Activated T-cell treated with anti-CD3 and anti-CD28 coated beads for 24 hours (primary cell): ENCODE results near the gene CHST3.
"Not testable (repeated sequence)": the region's sequence is repeated elsewhere in the genome, so short reads cannot be mapped to it uniquely, and the experiment has no call there.

Experiments
- DNase-seq: peaks from one replicate; pipeline ENCODE4 v3.0.0-alpha.2; 2020; ENCODE audit warnings: low read depth

The CHST3 gene, protein sequence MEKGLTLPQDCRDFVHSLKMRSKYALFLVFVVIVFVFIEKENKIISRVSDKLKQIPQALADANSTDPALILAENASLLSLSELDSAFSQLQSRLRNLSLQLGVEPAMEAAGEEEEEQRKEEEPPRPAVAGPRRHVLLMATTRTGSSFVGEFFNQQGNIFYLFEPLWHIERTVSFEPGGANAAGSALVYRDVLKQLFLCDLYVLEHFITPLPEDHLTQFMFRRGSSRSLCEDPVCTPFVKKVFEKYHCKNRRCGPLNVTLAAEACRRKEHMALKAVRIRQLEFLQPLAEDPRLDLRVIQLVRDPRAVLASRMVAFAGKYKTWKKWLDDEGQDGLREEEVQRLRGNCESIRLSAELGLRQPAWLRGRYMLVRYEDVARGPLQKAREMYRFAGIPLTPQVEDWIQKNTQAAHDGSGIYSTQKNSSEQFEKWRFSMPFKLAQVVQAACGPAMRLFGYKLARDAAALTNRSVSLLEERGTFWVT

DNA sequence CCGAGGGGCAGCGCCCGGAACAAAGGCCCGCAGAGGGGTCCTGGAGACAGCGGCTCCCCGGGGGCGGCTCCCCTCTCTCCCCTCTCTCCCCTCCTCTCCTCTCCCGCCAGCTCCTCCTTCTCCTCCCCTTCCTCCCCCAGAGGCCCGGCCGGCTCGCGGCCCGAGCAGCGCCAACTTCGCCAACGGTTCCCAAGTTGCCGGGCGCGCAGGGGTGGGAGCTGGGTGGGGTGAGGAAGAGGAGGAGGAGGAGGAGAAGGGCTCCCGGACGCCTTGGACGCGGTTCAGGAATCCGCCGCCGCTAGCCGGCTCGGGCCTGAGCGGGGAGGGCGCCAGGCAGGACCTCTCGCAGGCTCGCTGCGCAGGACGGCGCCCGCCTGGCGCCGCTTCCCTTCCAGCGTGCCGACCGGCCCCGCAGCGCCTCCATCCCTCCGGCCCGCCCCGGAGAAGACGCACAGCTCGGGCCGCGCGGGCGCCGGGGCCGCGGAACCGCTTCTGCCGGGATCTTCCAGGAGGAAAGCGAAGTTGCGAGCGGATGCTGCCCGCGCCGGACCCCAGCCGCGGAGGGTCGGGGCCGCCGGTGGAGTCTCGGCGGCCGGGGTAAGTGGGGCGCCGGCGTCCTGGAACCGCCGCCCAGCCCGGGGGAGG, at the start of gene CHST3:
CHST3 (plus strand) TSS at position 298 of the 645 bp plus-strand sequence. CDS start 41,448 bp downstream, outside the sequence.
- DNase-seq = no peak

DNA sequence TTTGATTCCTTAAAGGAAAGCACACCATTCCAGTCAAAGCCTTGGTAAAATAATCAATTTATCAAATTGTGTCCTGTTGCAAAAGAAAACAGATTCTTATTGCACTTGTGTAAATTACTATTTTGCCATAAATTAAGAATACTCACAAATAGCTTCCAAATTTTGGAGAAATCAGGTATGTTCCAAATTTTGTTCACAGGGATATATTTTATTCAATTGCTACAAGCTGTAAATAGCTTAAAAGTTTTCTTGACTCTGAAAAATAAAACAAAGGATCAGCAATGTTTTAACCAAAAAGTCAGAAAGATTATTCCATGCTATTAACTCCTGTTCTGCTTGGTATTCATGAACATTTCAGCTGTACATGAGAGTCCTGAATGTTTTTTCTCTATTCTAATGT, 47.4 kb upstream of the CHST3 start:
- no peak for DNase-seq

DNA sequence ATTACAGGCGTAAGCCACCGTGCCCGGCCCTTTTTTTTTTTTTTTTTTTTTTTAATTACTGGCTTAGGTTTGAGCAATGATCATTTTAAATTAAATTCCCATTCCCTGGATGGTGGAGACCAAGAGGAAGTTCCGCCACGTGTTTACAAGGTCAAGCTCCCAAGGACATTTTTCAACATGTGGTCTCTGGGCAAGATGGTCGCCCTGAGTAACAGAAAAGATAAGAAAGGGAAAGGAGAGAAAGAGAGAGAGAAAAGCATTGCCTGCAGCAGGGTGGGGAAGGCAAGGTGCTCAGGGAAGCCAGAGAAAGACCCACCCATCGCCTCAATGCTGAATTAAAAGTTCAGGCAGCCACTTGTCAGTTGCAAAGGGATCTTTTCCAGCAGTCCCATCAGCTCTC, 45.2 kb upstream of the CHST3 start:
- DNase-seq = no peak

DNA sequence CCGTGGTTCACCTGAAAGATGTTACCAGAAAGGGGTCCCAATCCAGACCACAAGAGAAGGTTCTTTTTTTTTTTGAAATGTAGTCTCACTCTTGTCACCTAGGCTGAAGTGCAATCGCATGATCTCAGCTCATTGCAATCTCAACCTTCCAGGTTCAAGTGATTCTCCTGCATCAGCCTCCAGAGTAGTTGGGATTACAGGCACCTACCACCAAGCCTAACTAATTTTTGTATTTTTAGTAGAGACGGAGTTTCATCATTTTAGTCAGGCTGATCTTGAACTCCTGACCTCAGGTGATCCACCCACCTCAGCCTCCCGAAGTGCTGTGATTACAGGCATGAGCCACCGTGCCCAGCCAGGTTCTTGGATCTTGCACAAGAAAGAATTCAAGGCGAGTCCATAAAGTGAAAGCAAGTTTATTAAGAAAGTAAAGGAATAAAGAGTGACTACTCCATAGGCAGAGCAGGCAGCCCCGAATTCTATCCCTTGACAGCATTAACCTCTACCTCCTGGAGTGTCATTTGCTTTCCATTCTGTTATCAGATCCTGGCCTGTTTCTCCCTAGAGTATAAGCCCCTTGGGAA, 44.1 kb upstream of the CHST3 start:
- DNase-seq = not testable (repeated sequence)

DNA sequence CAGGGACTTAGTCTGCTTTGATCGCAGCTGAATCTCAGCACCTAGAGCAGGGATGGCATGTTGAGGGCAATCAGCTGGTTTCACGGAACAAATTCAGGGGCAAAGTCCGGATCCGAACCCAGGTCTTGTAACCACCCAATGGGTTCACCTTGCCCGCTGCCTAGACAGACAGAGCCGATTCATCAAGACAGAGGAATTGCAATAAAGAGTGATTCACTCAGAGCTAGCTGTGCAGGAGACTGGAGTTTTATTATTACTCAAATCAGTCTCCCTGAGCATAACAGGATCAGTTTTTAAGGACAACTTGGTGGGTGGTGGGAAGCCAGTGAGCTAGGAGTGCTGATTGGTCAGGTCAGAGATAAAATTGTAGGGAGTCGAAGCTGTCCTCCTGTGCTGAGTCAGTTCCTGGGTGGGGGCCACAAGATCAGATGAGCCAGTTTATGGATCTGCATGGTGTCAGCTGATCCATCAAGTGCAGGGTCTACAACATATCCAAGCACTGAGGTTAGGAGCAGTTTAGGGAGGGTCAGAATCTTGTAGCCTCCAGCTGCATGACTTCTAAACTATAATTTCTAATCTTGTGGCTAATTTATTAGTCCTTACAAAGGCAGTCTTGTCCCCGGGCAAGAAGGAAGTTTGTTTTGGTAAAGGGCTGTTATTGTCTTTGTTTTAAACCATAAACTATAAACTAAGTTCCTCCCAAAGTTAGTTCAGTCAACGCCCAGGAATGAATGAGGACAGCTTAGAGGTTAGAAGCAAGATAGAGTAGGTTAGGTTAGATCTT, 43.5 kb upstream of the CHST3 start:
- no peak for DNase-seq

DNA sequence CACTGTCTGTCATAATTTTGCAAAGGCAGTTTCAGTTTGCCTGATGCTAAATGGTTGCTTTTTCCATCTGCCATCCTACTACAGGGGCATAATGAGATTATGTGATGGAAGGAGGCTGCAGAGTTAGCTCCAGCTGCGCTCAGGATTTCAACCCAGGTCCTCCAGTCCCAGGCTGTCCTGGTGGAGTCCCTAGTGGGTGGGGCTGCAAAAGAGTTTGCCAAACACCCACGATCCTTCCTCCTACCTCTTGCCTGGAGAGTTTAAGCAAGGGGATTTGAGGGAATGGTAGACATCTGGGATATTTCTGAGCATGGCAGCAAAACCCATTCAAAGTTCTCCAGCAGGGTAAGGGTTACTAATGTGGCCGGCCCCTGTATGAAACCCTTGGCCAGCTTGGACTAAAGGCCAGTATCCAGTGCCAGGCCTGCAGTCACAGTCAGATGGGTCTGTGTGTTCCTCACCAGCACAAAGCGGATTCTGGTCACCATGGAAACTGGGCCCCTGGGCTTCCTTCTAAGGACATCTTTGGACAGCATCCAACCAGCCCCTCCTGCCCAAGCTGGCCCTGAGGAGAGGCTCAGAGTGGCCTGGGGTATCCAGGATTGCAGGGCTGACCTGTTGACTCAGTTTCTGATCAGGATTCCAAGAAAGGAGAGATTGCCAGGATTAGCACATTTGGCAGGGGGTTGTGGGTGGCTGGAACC, 42.7 kb upstream of the CHST3 start:
- DNase-seq = no peak

DNA sequence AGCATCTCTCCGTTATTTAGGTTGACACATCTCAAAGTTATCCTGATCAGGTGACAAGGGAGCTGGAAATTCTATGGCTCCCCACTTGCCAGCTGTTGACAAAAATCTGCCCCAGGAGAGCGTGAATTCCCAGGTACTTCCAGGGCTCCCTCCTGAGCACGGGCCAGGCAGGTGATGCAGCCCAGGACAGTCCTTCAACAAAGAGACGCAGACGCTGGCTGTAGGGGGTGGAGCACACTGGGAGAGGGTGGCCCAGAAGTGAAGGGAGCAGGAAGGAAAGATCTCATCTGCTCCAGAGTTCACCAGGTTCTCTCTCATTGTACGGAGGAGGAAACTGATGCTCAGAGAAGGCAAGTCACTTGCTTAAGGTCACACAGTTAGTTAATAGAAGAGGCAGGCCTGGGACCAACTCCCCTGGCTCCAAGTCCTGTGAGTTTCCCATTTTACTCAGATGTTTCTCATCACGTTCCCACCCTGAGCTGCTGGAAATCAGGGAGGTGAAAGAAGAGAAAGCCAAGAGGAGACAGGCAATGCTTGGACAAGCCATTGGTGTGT, 41.0 kb upstream of the CHST3 start:
- DNase-seq = no peak

DNA sequence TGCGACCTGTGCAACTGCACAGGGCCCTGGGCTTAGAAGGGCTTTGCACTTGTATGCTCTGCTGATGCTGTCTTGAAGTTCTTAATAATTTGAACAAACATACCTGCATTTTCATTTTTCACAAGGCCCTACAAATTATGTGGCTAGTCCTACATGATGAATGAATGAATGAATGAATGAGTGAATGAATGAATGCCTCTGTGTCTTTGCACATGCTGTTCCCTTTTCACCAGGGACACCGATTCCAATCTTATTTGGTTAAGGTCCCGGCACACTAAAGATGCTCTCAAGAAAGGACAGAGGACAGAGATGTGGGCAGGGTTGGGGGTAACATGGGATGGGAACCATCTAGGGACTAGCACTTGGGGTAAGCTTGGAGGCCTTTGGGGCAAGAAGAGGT, 39.4 kb upstream of the CHST3 start:
- no peak for DNase-seq

DNA sequence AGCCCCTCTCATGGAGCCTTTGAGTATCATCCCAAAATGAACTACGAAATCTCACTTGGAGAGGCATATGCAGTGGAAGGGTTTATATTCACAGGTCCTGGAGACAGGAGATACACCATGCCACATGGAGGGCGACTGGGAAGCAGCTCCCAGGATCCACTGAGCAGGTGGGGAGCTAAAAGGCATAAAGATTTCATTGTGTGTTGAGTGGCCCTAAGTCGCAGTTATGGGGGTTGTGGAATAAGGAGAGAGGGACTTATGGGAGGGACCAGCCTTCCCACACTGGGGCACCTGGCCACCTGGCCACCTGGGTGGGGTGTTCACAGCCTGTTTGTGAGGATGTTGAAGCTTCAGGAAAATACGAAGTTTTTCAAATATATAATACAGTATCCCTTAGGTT, 37.0 kb upstream of the CHST3 start:
- DNase-seq = no peak

DNA sequence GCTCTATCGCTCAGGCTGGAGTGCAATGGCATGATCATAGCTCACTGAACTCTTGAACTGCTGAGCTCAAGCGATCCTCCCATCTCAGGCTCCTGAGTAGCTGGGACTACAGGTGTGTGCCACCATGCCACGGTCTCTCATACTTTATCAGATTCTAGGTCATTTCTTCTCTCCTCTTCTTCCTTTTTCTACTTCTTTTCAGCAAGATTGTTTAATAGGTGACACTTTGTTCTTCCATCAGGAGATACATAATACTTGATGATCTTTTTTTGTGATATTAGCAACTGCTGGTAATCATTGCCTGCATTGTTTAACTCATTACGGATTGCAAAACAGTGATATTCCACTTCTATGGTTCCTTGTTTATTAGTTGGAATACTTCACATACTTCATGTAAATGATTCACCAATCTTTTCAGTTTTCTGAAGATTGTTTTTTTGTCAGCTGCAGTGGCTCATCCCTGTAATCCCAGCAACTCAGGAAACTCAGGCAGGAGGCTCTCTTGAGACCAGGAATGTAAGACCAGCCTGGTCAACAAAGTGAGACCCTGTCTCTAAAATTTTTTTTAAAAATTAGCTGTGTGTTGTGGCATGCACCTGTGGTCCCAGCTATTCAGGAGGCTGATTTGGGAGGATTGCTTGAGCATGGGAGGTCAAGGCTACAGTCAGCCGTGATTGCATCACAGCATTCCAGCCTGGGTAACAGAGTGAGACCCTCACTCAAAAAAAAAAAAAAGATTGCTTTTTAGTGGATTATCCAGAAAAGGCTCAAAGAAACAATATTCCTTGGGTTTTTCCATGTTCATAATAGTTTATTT, 36.2 kb upstream of the CHST3 start:
- DNase-seq = no peak

DNA sequence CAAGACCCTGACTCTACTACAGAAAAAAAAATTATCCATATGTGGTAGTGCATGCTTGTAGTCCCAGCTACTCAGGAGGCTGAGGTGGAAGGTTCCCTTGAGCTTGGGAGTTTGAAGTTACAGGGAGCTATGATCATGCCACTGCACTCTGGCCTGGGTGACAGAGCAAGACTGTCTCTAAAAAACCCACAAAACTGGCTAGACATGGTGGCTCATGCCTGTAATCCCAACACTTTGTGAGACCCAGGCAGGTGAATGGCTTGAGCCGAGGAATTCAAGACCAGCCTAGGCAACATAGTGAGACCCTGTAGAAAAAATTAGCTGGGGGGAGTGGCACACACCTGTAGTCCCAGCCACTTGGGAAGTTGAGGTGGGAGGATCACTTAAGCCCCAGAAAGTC, 32.9 kb upstream of the CHST3 start:
- DNase-seq = no peak

DNA sequence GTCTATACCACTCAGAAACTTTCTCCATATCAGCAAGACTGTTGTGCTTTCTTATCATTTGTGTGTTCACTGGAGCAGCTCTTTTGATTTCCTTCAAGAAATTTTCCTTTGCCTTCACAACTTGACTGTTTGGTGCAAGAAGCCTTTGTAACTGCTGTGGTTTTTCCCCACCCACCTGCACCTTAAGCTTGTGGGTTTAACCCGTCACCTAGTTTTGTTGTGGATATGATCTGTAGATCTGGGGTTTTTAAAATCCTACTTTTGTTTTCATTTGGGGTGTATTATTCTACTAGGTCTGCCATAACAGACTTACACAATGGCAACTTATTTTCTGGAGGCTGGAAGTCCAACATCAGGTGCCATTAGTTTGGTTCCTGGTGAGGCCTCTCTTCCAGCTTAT, 30.5 kb upstream of the CHST3 start:
- DNase-seq = peak; percentile 62

DNA sequence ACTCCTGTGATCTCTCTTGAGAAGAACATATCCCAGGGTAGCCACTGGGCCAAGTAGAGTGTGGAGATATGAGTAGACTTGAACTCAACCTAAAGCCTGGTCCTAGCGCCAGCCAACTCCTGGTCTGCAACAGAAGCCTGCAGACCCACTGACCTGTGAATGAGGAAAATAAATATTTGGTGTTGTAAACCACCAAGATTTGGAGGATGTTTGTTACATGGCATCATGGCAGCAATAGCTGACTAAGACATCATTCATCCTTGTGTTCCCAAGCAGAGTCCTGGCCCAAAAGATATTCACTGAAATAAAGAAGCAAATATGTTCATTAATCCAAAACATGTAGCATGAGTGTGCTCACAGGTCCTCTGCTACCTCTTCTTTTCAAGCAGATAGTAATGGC, 26.0 kb upstream of the CHST3 start:
- DNase-seq = no peak

DNA sequence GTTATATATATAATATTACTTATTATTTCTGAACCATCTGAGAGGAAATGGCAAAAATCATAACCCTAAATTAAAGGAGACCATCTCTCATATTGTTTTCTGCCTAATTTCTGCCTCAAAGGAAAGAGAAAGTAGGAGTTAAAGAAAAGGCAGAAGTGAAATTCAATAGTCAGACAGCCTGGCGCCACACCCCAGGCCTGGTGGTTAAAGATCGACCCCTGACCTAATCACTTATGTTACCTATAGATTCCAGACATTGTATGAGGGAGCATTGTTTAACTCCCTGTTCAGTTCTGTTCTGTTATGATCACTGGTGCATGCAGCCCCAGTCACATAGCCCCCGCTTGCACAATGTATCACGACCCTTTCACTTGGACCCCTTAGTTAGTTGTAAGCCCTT, 24.9 kb upstream of the CHST3 start:
- DNase-seq = no peak

DNA sequence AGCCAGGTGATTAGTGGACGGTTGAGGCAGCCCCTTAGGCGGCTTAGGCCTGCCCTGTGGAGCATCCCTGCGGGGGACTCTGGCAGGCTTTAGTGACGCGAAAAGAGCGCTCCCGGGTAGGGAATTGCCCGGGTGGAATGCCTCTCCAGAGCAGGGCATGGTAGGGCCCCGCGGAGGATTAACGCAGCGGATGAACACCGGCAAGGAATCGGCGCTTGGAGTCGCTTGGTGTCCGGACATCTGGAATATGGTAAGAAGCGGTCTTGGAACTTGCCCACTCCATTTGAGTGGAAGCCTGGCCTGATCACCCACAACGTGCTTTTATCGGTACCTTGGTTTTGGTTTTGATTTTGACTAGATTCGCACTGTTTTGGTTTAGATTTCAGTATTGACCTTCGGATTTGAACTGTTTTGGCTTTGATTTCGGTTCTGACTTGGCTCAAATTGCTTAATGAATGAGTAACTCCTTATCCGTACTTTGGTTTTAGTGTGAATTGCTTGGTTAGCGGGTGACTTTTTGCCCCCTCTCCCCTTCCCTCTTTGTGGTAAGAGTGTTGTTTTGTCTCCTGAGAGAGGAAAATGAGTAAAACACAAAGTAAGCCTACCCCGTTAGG, 24.2 kb upstream of the CHST3 start:
- DNase-seq = no peak

DNA sequence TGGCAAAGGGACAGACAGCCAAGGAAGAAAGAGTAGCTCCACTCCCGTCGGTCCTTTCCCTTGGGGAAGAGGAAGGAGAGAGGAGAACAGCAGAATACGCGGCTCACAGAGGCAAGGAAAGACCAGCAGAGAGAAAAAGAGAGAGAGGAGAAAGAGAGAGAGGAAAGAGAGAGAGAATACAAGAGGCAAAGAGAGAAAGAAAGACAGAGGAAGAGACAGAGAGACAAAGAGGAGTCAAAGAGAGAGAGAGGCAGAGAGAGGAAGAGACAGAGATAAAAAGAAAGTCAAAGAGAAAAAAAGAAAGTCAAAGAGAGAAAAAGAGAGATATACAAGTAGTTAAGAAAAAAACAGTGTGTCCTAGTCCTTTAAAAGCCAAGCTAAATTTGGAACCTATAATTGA, 23.4 kb upstream of the CHST3 start:
- no peak for DNase-seq

DNA sequence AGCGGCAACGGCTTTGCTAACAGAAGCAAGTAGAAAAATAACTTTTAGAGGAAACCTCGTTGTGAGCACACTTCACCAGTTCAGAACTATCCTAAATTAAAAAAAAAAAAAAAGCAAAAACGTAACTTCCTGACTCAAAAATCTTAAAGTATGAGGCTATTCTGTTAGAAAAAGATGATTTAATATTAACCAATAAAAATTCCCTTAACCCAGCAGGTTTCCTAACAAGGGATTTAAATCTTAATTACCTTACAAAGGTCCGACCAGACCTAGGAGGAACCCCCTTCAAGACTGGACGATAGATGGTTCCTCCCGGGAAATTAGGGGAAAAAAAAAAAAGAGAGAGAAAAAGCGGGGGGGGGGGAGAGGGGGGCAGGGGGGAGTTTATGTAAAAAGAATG, 22.9 kb upstream of the CHST3 start:
- no peak for DNase-seq

DNA sequence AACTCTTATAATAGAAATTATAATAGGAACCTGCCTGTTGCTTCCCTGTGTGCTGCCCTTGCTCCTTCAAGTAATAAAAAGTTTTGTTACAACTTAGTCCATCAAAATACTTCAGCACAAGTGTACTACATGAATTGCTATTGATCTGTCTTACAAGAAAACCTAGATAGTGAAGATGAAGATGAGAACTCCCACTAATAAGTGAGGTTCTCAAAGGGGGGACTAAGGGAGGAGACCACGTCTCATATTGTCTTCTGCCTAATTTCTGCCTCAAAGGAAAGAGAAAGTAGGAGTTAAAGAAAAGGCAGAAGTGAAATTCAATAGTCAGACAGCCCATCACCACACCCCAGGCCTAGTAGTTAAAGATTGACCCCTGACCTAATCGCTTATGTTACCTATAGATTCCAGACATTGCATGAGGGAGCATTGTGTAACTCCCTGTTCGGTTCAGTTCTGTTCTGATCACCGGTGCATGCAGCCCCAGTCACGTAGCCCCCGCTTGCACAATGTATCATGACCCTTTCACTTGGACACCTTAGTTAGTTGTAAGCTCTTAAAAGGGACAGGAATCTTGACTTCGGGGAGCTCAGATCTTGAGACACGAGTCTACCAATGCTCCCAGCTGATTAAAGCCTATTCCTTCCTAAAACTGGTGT, 18.2 kb upstream of the CHST3 start:
- DNase-seq = no peak

DNA sequence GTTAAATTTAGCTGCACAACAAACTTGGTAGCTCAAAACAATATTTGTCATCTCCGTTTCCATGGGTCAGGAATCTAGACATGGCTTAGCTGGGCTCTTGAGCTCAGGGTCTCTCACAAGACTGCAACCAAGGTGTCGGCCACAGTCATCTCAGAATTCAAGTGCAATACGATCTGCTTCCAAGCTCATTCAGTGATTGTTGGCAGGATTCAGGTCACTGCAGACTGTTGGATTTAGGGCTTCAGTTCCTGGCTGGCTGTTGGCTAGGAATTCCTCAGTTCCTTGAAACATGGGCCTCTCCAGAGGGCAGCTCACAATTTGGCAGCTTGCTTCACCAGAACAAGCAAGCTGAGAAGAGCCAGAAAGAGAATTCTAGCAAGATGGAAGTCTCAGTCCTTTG, 17.5 kb upstream of the CHST3 start:
- DNase-seq = no peak
